ENCODE measurements around the gene SLC16A10. TPM values are rescaled to one million over a fixed set of nuclear protein-coding genes. Genes with fewer than 3 reads are reported as not detected.

Gene SLC16A10
- total and polyA plus RNA-seq, 2 of the 4 experiments (the other 2 are of a cell fraction) = not detected

GRCh38 chr6:111101987-111102386, 14.7 kb downstream of the SLC16A10 start:
- H3K4me2 ChIP-seq (ENCODE audit: low read depth, low read length) = no peak overlapping the region
- no TSS peak for BruUV-seq (replicated peaks)
- intact Hi-C loops (cut with micrococcal nuclease) = no loop called here
- H4K8ac ChIP-seq (ENCODE audit: low read depth in 2 of 2, low read length in 2 of 2) = no peak overlapping the region
- H2AK5ac ChIP-seq (ENCODE audit: low read depth, low read length) = no peak overlapping the region
- no peaks in the 10 kb centered on the region for H3K36me3 ChIP-seq (ENCODE audit: control insufficient read depth, insufficient read depth, low read length)
- DNase-seq (no peak), ATAC-seq (ENCODE audit: low read depth) (no peak)
- no peaks in the 10 kb centered on the region for H3K79me1 ChIP-seq (ENCODE audit: low read depth in 1 of 2, low read length in 2 of 2)
- no peak overlapping the region for H2BK120ac ChIP-seq (ENCODE audit: low read depth, low read length)
- no peaks in the 10 kb centered on the region for H4K20me1 ChIP-seq (ENCODE audit: insufficient read depth, low read length)
- H3K9me3 ChIP-seq (ENCODE audit: control insufficient read depth, insufficient read depth, low read length) = no peaks in the 10 kb centered on the region
- ChIA-PET CTCF (no interaction called here), POLR2A (ENCODE audit: unreplicated experiment) (no interaction called here)
- no peak overlapping the region for H2BK20ac ChIP-seq (ENCODE audit: low read depth, low read length)
- TF ChIP-seq CTCF (conservative IDR thresholded peaks at IDR 0.05; ENCODE audit: low read depth, low read length) (no peak), CHD1 (IDR thresholded peaks at IDR 0.05; ENCODE audit: low read depth, low read length) (no peak), MAZ (IDR thresholded peaks at IDR 0.05; ENCODE audit: borderline replicate concordance, low read depth, low read length) (no peak), NFE2L2 (IDR thresholded peaks at IDR 0.05; ENCODE audit: low read depth, low read length) (no peak), ELK1 (IDR thresholded peaks at IDR 0.05; ENCODE audit: borderline replicate concordance, low read depth, low read length) (no peak), RCOR1 (IDR thresholded peaks at IDR 0.05; ENCODE audit: insufficient replicate concordance, low read length) (no peak), RAD21 (IDR thresholded peaks at IDR 0.05; ENCODE audit: low read length) (no peak), POLR2A (IDR thresholded peaks at IDR 0.05; ENCODE audit: low read depth, low read length) (no peak), BHLHE40 (IDR thresholded peaks at IDR 0.05; ENCODE audit: low read depth, low read length) (no peak), MXI1 (IDR thresholded peaks at IDR 0.05; ENCODE audit: borderline replicate concordance, low read depth, low read length) (no peak), CEBPB (IDR thresholded peaks at IDR 0.05; ENCODE audit: low read depth, low read length) (no peak), SMC3 (IDR thresholded peaks at IDR 0.05; ENCODE audit: low read depth, low read length) (no peak), RFX5 (IDR thresholded peaks at IDR 0.05; ENCODE audit: low read depth, low read length) (no peak)
- TF ChIP-seq, protein P1, sequence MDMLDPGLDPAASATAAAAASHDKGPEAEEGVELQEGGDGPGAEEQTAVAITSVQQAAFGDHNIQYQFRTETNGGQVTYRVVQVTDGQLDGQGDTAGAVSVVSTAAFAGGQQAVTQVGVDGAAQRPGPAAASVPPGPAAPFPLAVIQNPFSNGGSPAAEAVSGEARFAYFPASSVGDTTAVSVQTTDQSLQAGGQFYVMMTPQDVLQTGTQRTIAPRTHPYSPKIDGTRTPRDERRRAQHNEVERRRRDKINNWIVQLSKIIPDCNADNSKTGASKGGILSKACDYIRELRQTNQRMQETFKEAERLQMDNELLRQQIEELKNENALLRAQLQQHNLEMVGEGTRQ (IDR thresholded peaks at IDR 0.05; ENCODE audit: low read depth, low read length) = no peak
- no peak overlapping the region for H3K4me3 ChIP-seq (ENCODE audit: insufficient read depth, low read depth, low read length)
- no peak overlapping the region for H2AFZ ChIP-seq (replicated peaks; ENCODE audit: low read length, poor library complexity)
- no peak overlapping the region for H2BK15ac ChIP-seq (ENCODE audit: low read depth, low read length)
- H3K27me3 ChIP-seq (ENCODE audit: control insufficient read depth, insufficient read depth, low read length) = peaks cover 14% of the 10 kb centered on the region
- no peaks in the 10 kb centered on the region for H3K4me1 ChIP-seq (ENCODE audit: control insufficient read depth, insufficient read depth, low read length)
- H3K23ac ChIP-seq (ENCODE audit: low read depth, low read length) = no peak overlapping the region
- no peak overlapping the region for H4K91ac ChIP-seq (ENCODE audit: insufficient read depth, low read depth, low read length)
- no peak overlapping the region for H3K4ac ChIP-seq (ENCODE audit: low read depth, low read length)
- H2AK9ac ChIP-seq (replicated peaks; ENCODE audit: low read depth, low read length, poor library complexity) = no peak overlapping the region
- H2BK5ac ChIP-seq (ENCODE audit: low read depth, low read length, poor library complexity, severe bottlenecking) = no peak overlapping the region
- no peak overlapping the region for H4K5ac ChIP-seq (ENCODE audit: low read depth, low read length)
- in situ Hi-C loops (cut with MboI; ENCODE audit: low sequenced_read_pairs) = no loop called here
- no peak overlapping the region for H3K27ac ChIP-seq (ENCODE audit: insufficient read depth, low read length)
- no peak overlapping the region for H3K9ac ChIP-seq (ENCODE audit: low read depth, low read length)
- no CpG with 5 or more reads among the region's 3 CpGs for WGBS, 2 experiments (ENCODE audit: extremely low coverage in 2 of 2, insufficient read length in 1 of 2)
- no peaks in the 10 kb centered on the region for H3K9me1 ChIP-seq (ENCODE audit: insufficient read depth, low read length)
- no peak overlapping the region for H3K14ac ChIP-seq (replicated peaks; ENCODE audit: low read depth, low read length)
- no peak overlapping the region for H3K56ac ChIP-seq (ENCODE audit: extremely low read depth, insufficient read depth, low read length)
- dilution Hi-C loops (cut with HindIII; ENCODE audit: low sequenced_read_pairs, unreplicated experiment) = no loop called here
- no peak overlapping the region for H3K18ac ChIP-seq (ENCODE audit: low read depth, low read length)
